Endothelial cell of umbilical vein (primary cell): ENCODE data around the gene PBX2. TPM values are rescaled to one million over a fixed set of nuclear protein-coding genes. Genes with fewer than 3 reads are reported as not detected.

ENCODE experiments used
- BruUV-seq: library from RNA; stranded (reverse); fragments of 400-500 nt; replicated peaks from 2 replicates; lab custom pipeline; 2021; lab: Mats Ljungman, UMichigan
- CTCF ChIA-PET: fragments of 300-600, 350-600 bp; sonication (Branson Sonifier 250); formaldehyde crosslinking; loops from one replicate; lab custom pipeline; 2021; ENCODE audit warnings: antibody characterized with exemption, inconsistent platforms; lab: Charles Lee
- POLR2A ChIA-PET: fragments of 300-600, 350-600 bp; sonication (Branson Sonifier 250); formaldehyde crosslinking; loops from one replicate; lab custom pipeline; 2021; ENCODE audit warnings: antibody characterized with exemption, inconsistent platforms; lab: Charles Lee
- DNase-seq: peaks from one replicate; pipeline ENCODE4 v3.0.0-alpha.2; 2011; ENCODE audit warnings: low read depth, low spot score
- FAIRE-seq: peaks from 2 replicates; lab custom pipeline; 2011; peaks lifted over from hg19 to GRCh38; lab: Jason Lieb, UNC
- H2AFZ ChIP-seq: 2 replicates; pipeline ENCODE4 v1.6.0; 2012; ENCODE audit warnings: low read depth, low read length, control low read depth, inconsistent platforms
- H3K27ac ChIP-seq: 2 replicates; pipeline ENCODE4 v1.5.1; 2011; ENCODE audit warnings: low read depth, mild to moderate bottlenecking, control low read depth, low read length, moderate library complexity; ENCODE audit not compliant: insufficient read depth
- H3K27me3 ChIP-seq, 2 experiments: 2 replicates each; pipeline versions ENCODE4 v1.6.0 to v1.6.1; 2011; ENCODE audit warnings: low read length in 2 of 2, mixed read lengths in 1 of 2; ENCODE audit not compliant: control insufficient read depth in 2 of 2, insufficient read depth in 2 of 2
- H3K36me3 ChIP-seq, 2 experiments: 2 replicates in 1 of 2; 3 replicates in 1 of 2; pipeline ENCODE4 v1.5.1; 2011; ENCODE audit warnings: low read length in 2 of 2, mild to moderate bottlenecking in 1 of 2, moderate library complexity in 1 of 2; ENCODE audit not compliant: control insufficient read depth in 2 of 2, insufficient read depth in 2 of 2; ENCODE audit errors: extremely low read depth in 1 of 2
- H3K4me1 ChIP-seq: 3 replicates; pipeline ENCODE4 v1.5.1; 2011; ENCODE audit warnings: mild to moderate bottlenecking, low read length; ENCODE audit not compliant: control insufficient read depth, insufficient read depth; ENCODE audit errors: extremely low read depth
- H3K4me2 ChIP-seq: 2 replicates; pipeline ENCODE4 v1.6.1; 2011; ENCODE audit warnings: low read length, control low read depth, mixed read lengths; ENCODE audit not compliant: insufficient read depth
- H3K4me3 ChIP-seq, 3 experiments: fragments of 200-600 bp in 1 of 3; sonication (generic), shearing (Covaris generic) in 1 of 3; replicated peaks in 1 of 3; 2 replicates each; pipeline ENCODE4 v1.5.1; 2011 to 2016; ENCODE audit warnings: control low read depth in 3 of 3, low read length in 3 of 3, mild to moderate bottlenecking in 2 of 3, inconsistent platforms in 1 of 3, low read depth in 1 of 3, moderate library complexity in 1 of 3; ENCODE audit not compliant: insufficient read depth in 1 of 3
- H3K79me2 ChIP-seq: 2 replicates; pipeline ENCODE4 v1.6.0; 2012; ENCODE audit warnings: low read length, inconsistent platforms; ENCODE audit not compliant: control insufficient read depth, insufficient read depth
- H3K9ac ChIP-seq: replicated peaks from 2 replicates; pipeline ENCODE3; 2011; ENCODE audit warnings: low read length, control low read depth; ENCODE audit not compliant: insufficient read depth; ENCODE audit errors: extremely low read depth
- H3K9me1 ChIP-seq: replicated peaks from 3 replicates; pipeline ENCODE4 v1.6.0; 2011; ENCODE audit warnings: mild to moderate bottlenecking, low read length; ENCODE audit not compliant: control insufficient read depth, insufficient read depth; ENCODE audit errors: extremely low read depth
- H3K9me3 ChIP-seq: replicated peaks from 2 replicates; pipeline ENCODE4 v1.5.1; 2012; ENCODE audit warnings: low read length, inconsistent platforms; ENCODE audit not compliant: control insufficient read depth, insufficient read depth
- H4K20me1 ChIP-seq: replicated peaks from 2 replicates; pipeline ENCODE3; 2011; ENCODE audit warnings: mild to moderate bottlenecking, low read length; ENCODE audit not compliant: control insufficient read depth, insufficient read depth; ENCODE audit errors: extremely low read depth
- CTCF ChIP-seq, 2 donors: IDR thresholded peaks; 1 replicate in 1 of 2; 2 replicates in 1 of 2; pipeline ENCODE4 v1.5.1; 2011; ENCODE audit warnings: low read length in 2 of 2, mild to moderate bottlenecking in 2 of 2, moderate library complexity in 2 of 2, control low read depth in 1 of 2, inconsistent platforms in 1 of 2, low read depth in 1 of 2; ENCODE audit not compliant: insufficient read depth in 1 of 2; ENCODE audit errors: extremely low read depth in 1 of 2
- EZH2 ChIP-seq: IDR thresholded peaks from 2 replicates; pipeline ENCODE4 v1.6.1; 2012; ENCODE audit warnings: borderline replicate concordance, low read depth, mild to moderate bottlenecking, moderate library complexity, low read length, inconsistent platforms; ENCODE audit not compliant: severe bottlenecking
- FOS ChIP-seq: IDR thresholded peaks from 2 replicates; pipeline ENCODE4 v1.6.1; 2011; ENCODE audit warnings: mild to moderate bottlenecking, low read length, moderate library complexity, borderline replicate concordance; ENCODE audit not compliant: insufficient read depth
- GATA2 ChIP-seq: IDR thresholded peaks from 2 replicates; pipeline ENCODE4 v1.7.0; 2011; ENCODE audit warnings: low read depth, mild to moderate bottlenecking, moderate library complexity, mixed read lengths, low read length; ENCODE audit not compliant: insufficient read length, insufficient read depth
- JUN ChIP-seq: IDR thresholded peaks from 2 replicates; pipeline ENCODE4 v1.6.1; 2011; ENCODE audit warnings: borderline replicate concordance, low read depth; ENCODE audit not compliant: insufficient read length, insufficient read depth
- MAX ChIP-seq: IDR thresholded peaks from 2 replicates; pipeline ENCODE4 v1.6.1; 2011; ENCODE audit not compliant: insufficient read depth, insufficient read length
- MYC ChIP-seq: IDR thresholded peaks from one replicate; pipeline ENCODE4 v1.6.1; 2011; ENCODE audit warnings: mild to moderate bottlenecking, low read depth, low read length
- POLR2A ChIP-seq: IDR thresholded peaks from 2 replicates; pipeline ENCODE4 v1.6.1; 2012; ENCODE audit warnings: low read depth, mild to moderate bottlenecking, control low read depth, low read length
- POLR2AphosphoS5 ChIP-seq: IDR thresholded peaks from 2 replicates; pipeline ENCODE4 v1.6.1; 2012; ENCODE audit warnings: low read depth, mild to moderate bottlenecking, control low read depth, low read length, moderate library complexity; ENCODE audit not compliant: insufficient read depth
- dilution Hi-C: fragments of 300-500 bp; cut with MboI; formaldehyde crosslinking; loops from one replicate; pipeline ENCODE4 v1.15.0; 2019; ENCODE audit warnings: low sequenced_read_pairs; ENCODE audit not compliant: extremely low pct_ligation_motif_present
- intact Hi-C: fragments of 100-400 bp; cut with micrococcal nuclease; formaldehyde crosslinking; loops from one replicate; pipeline ENCODE4 v1.10.0; 2022
- polyA plus RNA-seq, 4 experiments: library from polyadenylated mRNA; depleted of rRNA in 3 of 4; stranded (reverse) in 3 of 4; unstranded in 1 of 4; fragments of >200 nt; gene quantifications; 2 replicates each; pipeline versions ENCODE4 v1.2.1 to v1.2.3, GENCODE V29; 2011 to 2012; ENCODE audit warnings: missing spikeins in 1 of 4
- total RNA-seq: library from RNA; stranded (reverse); gene quantifications from 2 replicates; pipeline ENCODE4 v1.2.3, GENCODE V29; 2021

PBX2 gene
- total and polyA plus RNA-seq, 2 donors (not counting 3 experiments of a cell fraction or from before 2014, with no cell fraction given), result 82.3 to 100 TPM

GRCh38 chr6:32171234-32171633 lies 18.8 kb downstream of the PBX2 start:
- Histone ChIP-seq H3K9me1 (no peaks in the 10 kb centered on the region), H4K20me1 (no peaks in the 10 kb centered on the region), H3K27me3 (no peaks in the 10 kb centered on the region), H3K36me3 (peaks cover 7 to 20% of the 10 kb centered on the region in 2 experiments), H2AFZ (no peak overlapping the region), H3K4me2 (no peak overlapping the region), H3K4me1 (peaks cover 9% of the 10 kb centered on the region), H3K9me3 (no peaks in the 10 kb centered on the region), H3K27ac (no peak overlapping the region), H3K79me2 (peaks cover 15% of the 10 kb centered on the region), H3K4me3 (no peak overlapping the region), H3K9ac (no peak overlapping the region)
- TF ChIP-seq POLR2A (no peak), MYC (no peak), POLR2AphosphoS5 (no peak), MAX (no peak), CTCF (IDR thresholded peaks at IDR 0.05; ENCODE audit: extremely low read depth in 1 of 2, insufficient read depth in 1 of 2, low read depth in 1 of 2, low read length in 2 of 2) (no peak), EZH2 (no peak), FOS (no peak), JUN (no peak), GATA2 (no peak)
- intact Hi-C loops (no loop called here), dilution Hi-C loops (no loop called here)
- ChIA-PET CTCF (interaction anchor here (0.6 kb wide), 1 partner anchor 489 kb away, joined by 3 read pairs; no protein-coding TSS in a partner anchor), POLR2A (no interaction called here)
- BruUV-seq, result no TSS peak
- no peak for DNase-seq
- no peak for FAIRE-seq
